Endothelial cell of umbilical vein (primary cell): ENCODE measurements around the gene FAM209A. TPM values are rescaled to one million over a fixed set of nuclear protein-coding genes. Genes with fewer than 3 reads are reported as not detected.

Experiments
- BruUV-seq: library from RNA; stranded (reverse); fragments of 400-500 nt; replicated peaks from 2 replicates; lab custom pipeline; 2021; lab: Mats Ljungman, UMichigan
- CTCF ChIA-PET: fragments of 300-600, 350-600 bp; sonication (Branson Sonifier 250); formaldehyde crosslinking; loops from one replicate; lab custom pipeline; 2021; ENCODE audit warnings: antibody characterized with exemption, inconsistent platforms; lab: Charles Lee
- POLR2A ChIA-PET: fragments of 300-600, 350-600 bp; sonication (Branson Sonifier 250); formaldehyde crosslinking; loops from one replicate; lab custom pipeline; 2021; ENCODE audit warnings: antibody characterized with exemption, inconsistent platforms; lab: Charles Lee
- DNase-seq: peaks from one replicate; pipeline ENCODE4 v3.0.0-alpha.2; 2011; ENCODE audit warnings: low read depth, low spot score
- FAIRE-seq: peaks from 2 replicates; lab custom pipeline; 2011; peaks lifted over from hg19 to GRCh38; lab: Jason Lieb, UNC
- H2AFZ ChIP-seq: 2 replicates; pipeline ENCODE4 v1.6.0; 2012; ENCODE audit warnings: low read depth, low read length, control low read depth, inconsistent platforms
- H3K27ac ChIP-seq: 2 replicates; pipeline ENCODE4 v1.5.1; 2011; ENCODE audit warnings: low read depth, mild to moderate bottlenecking, control low read depth, low read length, moderate library complexity; ENCODE audit not compliant: insufficient read depth
- H3K27me3 ChIP-seq, 2 experiments: 2 replicates each; pipeline versions ENCODE4 v1.6.0 to v1.6.1; 2011; ENCODE audit warnings: low read length in 2 of 2, mixed read lengths in 1 of 2; ENCODE audit not compliant: control insufficient read depth in 2 of 2, insufficient read depth in 2 of 2
- H3K36me3 ChIP-seq, 2 experiments: 2 replicates in 1 of 2; 3 replicates in 1 of 2; pipeline ENCODE4 v1.5.1; 2011; ENCODE audit warnings: low read length in 2 of 2, mild to moderate bottlenecking in 1 of 2, moderate library complexity in 1 of 2; ENCODE audit not compliant: control insufficient read depth in 2 of 2, insufficient read depth in 2 of 2; ENCODE audit errors: extremely low read depth in 1 of 2
- H3K4me1 ChIP-seq: 3 replicates; pipeline ENCODE4 v1.5.1; 2011; ENCODE audit warnings: mild to moderate bottlenecking, low read length; ENCODE audit not compliant: control insufficient read depth, insufficient read depth; ENCODE audit errors: extremely low read depth
- H3K4me2 ChIP-seq: 2 replicates; pipeline ENCODE4 v1.6.1; 2011; ENCODE audit warnings: low read length, control low read depth, mixed read lengths; ENCODE audit not compliant: insufficient read depth
- H3K4me3 ChIP-seq, 3 experiments: fragments of 200-600 bp in 1 of 3; sonication (generic), shearing (Covaris generic) in 1 of 3; replicated peaks in 1 of 3; 2 replicates each; pipeline ENCODE4 v1.5.1; 2011 to 2016; ENCODE audit warnings: control low read depth in 3 of 3, low read length in 3 of 3, mild to moderate bottlenecking in 2 of 3, inconsistent platforms in 1 of 3, low read depth in 1 of 3, moderate library complexity in 1 of 3; ENCODE audit not compliant: insufficient read depth in 1 of 3
- H3K79me2 ChIP-seq: 2 replicates; pipeline ENCODE4 v1.6.0; 2012; ENCODE audit warnings: low read length, inconsistent platforms; ENCODE audit not compliant: control insufficient read depth, insufficient read depth
- H3K9ac ChIP-seq: replicated peaks from 2 replicates; pipeline ENCODE3; 2011; ENCODE audit warnings: low read length, control low read depth; ENCODE audit not compliant: insufficient read depth; ENCODE audit errors: extremely low read depth
- H3K9me1 ChIP-seq: replicated peaks from 3 replicates; pipeline ENCODE4 v1.6.0; 2011; ENCODE audit warnings: mild to moderate bottlenecking, low read length; ENCODE audit not compliant: control insufficient read depth, insufficient read depth; ENCODE audit errors: extremely low read depth
- H3K9me3 ChIP-seq: replicated peaks from 2 replicates; pipeline ENCODE4 v1.5.1; 2012; ENCODE audit warnings: low read length, inconsistent platforms; ENCODE audit not compliant: control insufficient read depth, insufficient read depth
- H4K20me1 ChIP-seq: replicated peaks from 2 replicates; pipeline ENCODE3; 2011; ENCODE audit warnings: mild to moderate bottlenecking, low read length; ENCODE audit not compliant: control insufficient read depth, insufficient read depth; ENCODE audit errors: extremely low read depth
- CTCF ChIP-seq, 2 donors: IDR thresholded peaks; 1 replicate in 1 of 2; 2 replicates in 1 of 2; pipeline ENCODE4 v1.5.1; 2011; ENCODE audit warnings: low read length in 2 of 2, mild to moderate bottlenecking in 2 of 2, moderate library complexity in 2 of 2, control low read depth in 1 of 2, inconsistent platforms in 1 of 2, low read depth in 1 of 2; ENCODE audit not compliant: insufficient read depth in 1 of 2; ENCODE audit errors: extremely low read depth in 1 of 2
- EZH2 ChIP-seq: IDR thresholded peaks from 2 replicates; pipeline ENCODE4 v1.6.1; 2012; ENCODE audit warnings: borderline replicate concordance, low read depth, mild to moderate bottlenecking, moderate library complexity, low read length, inconsistent platforms; ENCODE audit not compliant: severe bottlenecking
- FOS ChIP-seq: IDR thresholded peaks from 2 replicates; pipeline ENCODE4 v1.6.1; 2011; ENCODE audit warnings: mild to moderate bottlenecking, low read length, moderate library complexity, borderline replicate concordance; ENCODE audit not compliant: insufficient read depth
- GATA2 ChIP-seq: IDR thresholded peaks from 2 replicates; pipeline ENCODE4 v1.7.0; 2011; ENCODE audit warnings: low read depth, mild to moderate bottlenecking, moderate library complexity, mixed read lengths, low read length; ENCODE audit not compliant: insufficient read length, insufficient read depth
- JUN ChIP-seq: IDR thresholded peaks from 2 replicates; pipeline ENCODE4 v1.6.1; 2011; ENCODE audit warnings: borderline replicate concordance, low read depth; ENCODE audit not compliant: insufficient read length, insufficient read depth
- MAX ChIP-seq: IDR thresholded peaks from 2 replicates; pipeline ENCODE4 v1.6.1; 2011; ENCODE audit not compliant: insufficient read depth, insufficient read length
- MYC ChIP-seq: IDR thresholded peaks from one replicate; pipeline ENCODE4 v1.6.1; 2011; ENCODE audit warnings: mild to moderate bottlenecking, low read depth, low read length
- POLR2A ChIP-seq: IDR thresholded peaks from 2 replicates; pipeline ENCODE4 v1.6.1; 2012; ENCODE audit warnings: low read depth, mild to moderate bottlenecking, control low read depth, low read length
- POLR2AphosphoS5 ChIP-seq: IDR thresholded peaks from 2 replicates; pipeline ENCODE4 v1.6.1; 2012; ENCODE audit warnings: low read depth, mild to moderate bottlenecking, control low read depth, low read length, moderate library complexity; ENCODE audit not compliant: insufficient read depth
- dilution Hi-C: fragments of 300-500 bp; cut with MboI; formaldehyde crosslinking; loops from one replicate; pipeline ENCODE4 v1.15.0; 2019; ENCODE audit warnings: low sequenced_read_pairs; ENCODE audit not compliant: extremely low pct_ligation_motif_present
- intact Hi-C: fragments of 100-400 bp; cut with micrococcal nuclease; formaldehyde crosslinking; loops from one replicate; pipeline ENCODE4 v1.10.0; 2022
- polyA plus RNA-seq, 4 experiments: library from polyadenylated mRNA; depleted of rRNA in 3 of 4; stranded (reverse) in 3 of 4; unstranded in 1 of 4; fragments of >200 nt; gene quantifications; 2 replicates each; pipeline versions ENCODE4 v1.2.1 to v1.2.3, GENCODE V29; 2011 to 2012; ENCODE audit warnings: missing spikeins in 1 of 4
- total RNA-seq: library from RNA; stranded (reverse); gene quantifications from 2 replicates; pipeline ENCODE4 v1.2.3, GENCODE V29; 2021

The FAM209A gene
- total and polyA plus RNA-seq, 2 donors (not counting 3 experiments of a cell fraction or from before 2014, with no cell fraction given): 0.37 to 0.49 TPM

- FAIRE-seq: no peak
- dilution Hi-C loops (no loop called here), intact Hi-C loops (no loop called here)
- no peak for DNase-seq
- H3K9me3 ChIP-seq: no peaks in the 10 kb centered on the region
- H3K27ac ChIP-seq: no peak overlapping the region
- no peaks in the 10 kb centered on the region for H3K9me1 ChIP-seq
- CTCF ChIA-PET: interaction anchor here (1.6 kb wide), 1 partner anchor 8 kb away, joined by 4 read pairs; the partner anchor contains the start of gene FAM209A
- no peak overlapping the region for H3K4me3 ChIP-seq
- BruUV-seq: no TSS peak
- no peaks in the 10 kb centered on the region for H3K27me3 ChIP-seq
- POLR2A ChIA-PET: no interaction called here
- no peak overlapping the region for H2AFZ ChIP-seq
- peaks cover 11 to 39% of the 10 kb centered on the region in 2 experiments for H3K36me3 ChIP-seq
- H4K20me1 ChIP-seq: no peaks in the 10 kb centered on the region
- no peaks in the 10 kb centered on the region for H3K4me1 ChIP-seq
- no peak overlapping the region for H3K9ac ChIP-seq
- TF ChIP-seq POLR2AphosphoS5 (no peak), GATA2 (no peak), JUN (no peak), MAX (no peak), EZH2 (no peak), MYC (no peak), FOS (no peak), CTCF (IDR thresholded peaks at IDR 0.05; ENCODE audit: extremely low read depth in 1 of 2, insufficient read depth in 1 of 2, low read depth in 1 of 2, low read length in 2 of 2) (no peak), POLR2A (no peak)
- H3K4me2 ChIP-seq: no peak overlapping the region
- H3K79me2 ChIP-seq: no peaks in the 10 kb centered on the region
Observed at GRCh38 chr20:56517211-56517610, 7.3 kb upstream of the FAM209A start.
